LNCAP (cell line): ENCODE results near the gene TULP4.

Source experiments
- CTCF ChIP-seq: fragments of 450-650 bp; IDR thresholded peaks from 2 replicates; pipeline ENCODE4 v1.5.1; 2017; ENCODE audit warnings: mild to moderate bottlenecking

TULP4 gene

DNA sequence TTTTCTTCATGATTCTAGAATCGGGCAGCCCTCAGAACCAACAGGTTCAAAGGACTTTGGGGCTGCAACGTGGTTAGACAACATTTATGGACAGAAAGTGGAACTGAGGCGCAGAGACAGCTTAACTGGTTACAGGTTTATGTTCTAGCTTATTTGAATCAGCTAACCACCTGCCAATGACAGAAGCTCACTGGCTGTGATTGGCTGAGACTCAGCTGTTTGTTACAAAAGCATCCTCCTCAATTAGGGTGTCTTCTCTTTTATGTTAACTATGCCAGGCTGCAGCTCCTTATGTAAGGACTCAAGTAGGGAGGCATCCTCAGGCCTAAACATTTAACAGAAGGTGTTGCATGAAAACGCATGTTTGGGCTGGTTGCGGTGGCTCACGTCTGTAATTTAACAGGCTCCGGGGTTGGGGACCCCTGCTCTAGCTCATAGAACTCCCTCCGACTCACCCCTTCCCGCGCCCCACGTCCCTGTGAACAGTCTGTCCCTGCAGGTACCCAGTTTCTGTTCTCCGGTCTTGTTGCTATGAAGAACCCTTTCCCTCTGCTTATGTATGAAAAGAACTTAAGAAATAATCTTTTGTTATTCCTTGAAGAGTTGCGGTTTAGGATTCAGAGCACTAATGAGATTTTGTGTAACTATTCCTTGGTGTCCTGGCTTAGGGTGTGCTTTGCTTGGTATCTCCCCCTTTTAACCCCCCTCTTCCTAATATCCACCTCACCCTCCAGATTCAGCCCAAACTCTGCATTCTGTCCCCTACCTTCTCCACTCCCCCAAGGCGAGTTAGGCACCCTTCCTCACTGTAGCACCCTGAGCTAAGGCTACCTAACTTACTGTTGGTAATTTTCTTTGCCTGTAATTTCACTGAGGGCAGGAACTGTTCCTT lies 246.4 kb downstream of the TULP4 start:
- no peak for TF ChIP-seq CTCF

DNA sequence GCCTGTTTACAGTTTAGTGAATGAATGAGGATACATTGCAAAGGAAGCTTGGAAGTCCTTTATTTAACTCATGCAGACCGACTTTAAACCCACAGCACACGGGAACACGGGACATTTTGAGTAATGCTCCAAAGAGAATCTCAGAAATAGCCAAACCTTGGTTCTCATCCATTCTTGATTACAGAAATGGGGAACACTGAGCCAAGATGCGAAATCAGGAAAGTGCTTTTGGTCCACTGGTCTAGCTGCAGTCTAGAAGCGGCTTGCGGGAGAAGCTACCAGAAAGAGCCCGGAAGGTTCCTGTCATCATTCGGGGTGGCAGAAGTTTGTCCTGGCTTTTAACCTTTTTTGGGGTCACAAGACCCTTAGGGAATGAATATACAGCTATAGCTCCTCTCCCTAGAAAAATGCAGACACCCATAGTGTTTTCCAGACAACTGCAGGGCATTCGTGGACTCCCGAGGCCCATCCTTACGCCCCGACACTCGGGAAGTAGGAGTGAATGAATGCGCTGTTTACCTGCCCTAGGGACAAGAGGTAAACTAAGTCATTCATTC lies 247.2 kb downstream of the TULP4 start:
- TF ChIP-seq CTCF = no peak

GRCh38 chr6:158559895-158560835 lies 247.9 kb downstream of the TULP4 start, which contains the start of gene TMEM181:
Gene TMEM181 (plus strand): TSS chr6:158560091. CDS start chr6:158560225, 134 bp downstream.
- TF ChIP-seq CTCF = no peak

DNA sequence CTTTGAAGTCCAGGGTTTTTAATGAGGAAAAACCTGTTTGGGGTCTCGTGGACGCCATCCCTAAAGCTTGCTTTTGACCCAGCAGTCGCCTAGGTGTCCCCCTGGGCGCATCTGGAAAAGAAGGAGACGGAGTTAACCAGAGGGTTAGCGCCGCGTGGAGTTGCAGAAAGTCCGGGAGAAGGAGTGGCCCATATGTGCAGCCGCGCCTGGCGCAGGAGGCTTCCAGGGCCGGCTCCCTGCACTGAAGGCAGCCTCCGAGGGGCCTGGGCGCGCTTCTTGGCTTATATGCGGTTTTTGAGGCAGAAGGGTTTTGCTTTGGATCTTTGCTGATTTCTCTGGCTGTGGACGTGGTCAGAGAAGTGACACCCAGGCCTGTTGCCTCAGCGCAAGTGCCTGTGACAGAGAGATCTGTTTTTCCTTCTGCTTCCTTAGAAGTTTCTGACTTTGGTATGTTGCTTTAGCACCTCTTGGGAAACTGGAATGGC lies 248.6 kb downstream of the TULP4 start:
- no peak for TF ChIP-seq CTCF
